Stomach (tissue), 9 donors: Measurements from ENCODE around the gene NBR1. TPM values are rescaled to one million over a fixed set of nuclear protein-coding genes. Genes with fewer than 3 reads are reported as not detected.
"Not testable (repeated sequence)": the region's sequence is repeated elsewhere in the genome, so short reads cannot be mapped to it uniquely, and the experiment has no call there.

Experiments
- DNase-seq, 2 donors: peaks; one replicate each; pipeline versions ENCODE4 v3.0.0 to v3.0.0-alpha.2; 2013 to 2019
- H3K27ac ChIP-seq, 5 donors: fragments of 200-600 bp in 4 of 5; sonication (generic) in 4 of 5; one replicate each; pipeline ENCODE4 v1.5.1; 2013 to 2019; ENCODE audit warnings: mild to moderate bottlenecking in 1 of 5, moderate library complexity in 1 of 5
- H3K27me3 ChIP-seq, 3 donors: fragments of 200-600 bp; sonication (generic); one replicate each; pipeline ENCODE4 v1.5.1; 2017 to 2019; ENCODE audit warnings: mixed run types in 1 of 3
- H3K36me3 ChIP-seq, 4 donors: fragments of 200-600 bp; sonication (generic); 1 replicate in 3 of 4; 2 replicates in 1 of 4; pipeline ENCODE4 v1.5.1; 2016 to 2019
- H3K4me1 ChIP-seq, 4 donors: fragments of 200-600 bp; sonication (generic); one replicate each; pipeline ENCODE4 v1.5.1; 2016 to 2019
- H3K4me3 ChIP-seq, 4 donors: fragments of 200-600 bp; sonication (generic) in 3 of 4; one replicate each; pipeline ENCODE4 v1.5.1; 2016 to 2019; ENCODE audit warnings: mild to moderate bottlenecking in 1 of 4
- H3K9me3 ChIP-seq, 4 donors: fragments of 200-600 bp; sonication (generic); one replicate each; pipeline ENCODE4 v1.5.1; 2016 to 2019
- EP300 ChIP-seq: sonication (generic); formaldehyde crosslinking; IDR thresholded peaks from one replicate; pipeline ENCODE4 v1.6.1; 2017; ENCODE audit warnings: antibody characterized with exemption
- POLR2A ChIP-seq, 4 donors: fragments of 450-650 bp; IDR thresholded peaks; one replicate each; pipeline ENCODE4 v1.6.1; 2016; ENCODE audit warnings: antibody characterized with exemption in 4 of 4, control low read depth in 2 of 4, mild to moderate bottlenecking in 1 of 4, moderate library complexity in 1 of 4
- POLR2AphosphoS5 ChIP-seq, 3 donors: sonication (generic); formaldehyde crosslinking; IDR thresholded peaks; one replicate each; pipeline ENCODE4 v1.6.1; 2016; ENCODE audit warnings: antibody characterized with exemption in 3 of 3
- WGBS, 5 donors: extraction: QIAGEN DNeasy Blood & Tissue Kit in 3 of 5; methylation state at CpG; one replicate each; pipeline versions ENCODE4 v1.1.5 to v1.1.7; 2013 to 2018; 5-methylcytosine and 5-hydroxymethylcytosine counted together
- intact Hi-C: fragments of 100-400 bp; cut with DNase I; formaldehyde crosslinking; loops from one replicate; pipeline ENCODE4 v1.15.1; 2023; ENCODE audit warnings: low total_unique reads
- polyA plus RNA-seq, 3 donors: library from polyadenylated mRNA; stranded (reverse); fragments of 200-250 nt; gene quantifications; one replicate each; pipeline ENCODE4 v1.2.3, GENCODE V29; 2013
- total RNA-seq, 5 donors: library from RNA; depleted of rRNA; stranded (reverse); fragments of >200 nt; gene quantifications; one replicate each; pipeline versions ENCODE4 v1.1.0 to v1.2.3, GENCODE V29; 2014 to 2016
- TF ChIP-seq, protein P1 (sequence below), 7 experiments: fragments of 450-650 bp in 4 of 7; fragments of 200-600 bp in 3 of 7; sonication (generic) in 3 of 7; IDR thresholded peaks; one replicate each; pipeline ENCODE4 v1.5.1; 2016 to 2019; ENCODE audit warnings: antibody characterized with exemption in 7 of 7, control low read depth in 2 of 7, mild to moderate bottlenecking in 1 of 7
- donor health status: healthy with polysubstance abuse.
- donor health status: Bipolar disorder and iron deficiency.
- donor health status: healthy.

The NBR1 gene
- total and polyA plus RNA-seq, 8 donors = 25.4 to 107 (median 43.8) TPM

DNA sequence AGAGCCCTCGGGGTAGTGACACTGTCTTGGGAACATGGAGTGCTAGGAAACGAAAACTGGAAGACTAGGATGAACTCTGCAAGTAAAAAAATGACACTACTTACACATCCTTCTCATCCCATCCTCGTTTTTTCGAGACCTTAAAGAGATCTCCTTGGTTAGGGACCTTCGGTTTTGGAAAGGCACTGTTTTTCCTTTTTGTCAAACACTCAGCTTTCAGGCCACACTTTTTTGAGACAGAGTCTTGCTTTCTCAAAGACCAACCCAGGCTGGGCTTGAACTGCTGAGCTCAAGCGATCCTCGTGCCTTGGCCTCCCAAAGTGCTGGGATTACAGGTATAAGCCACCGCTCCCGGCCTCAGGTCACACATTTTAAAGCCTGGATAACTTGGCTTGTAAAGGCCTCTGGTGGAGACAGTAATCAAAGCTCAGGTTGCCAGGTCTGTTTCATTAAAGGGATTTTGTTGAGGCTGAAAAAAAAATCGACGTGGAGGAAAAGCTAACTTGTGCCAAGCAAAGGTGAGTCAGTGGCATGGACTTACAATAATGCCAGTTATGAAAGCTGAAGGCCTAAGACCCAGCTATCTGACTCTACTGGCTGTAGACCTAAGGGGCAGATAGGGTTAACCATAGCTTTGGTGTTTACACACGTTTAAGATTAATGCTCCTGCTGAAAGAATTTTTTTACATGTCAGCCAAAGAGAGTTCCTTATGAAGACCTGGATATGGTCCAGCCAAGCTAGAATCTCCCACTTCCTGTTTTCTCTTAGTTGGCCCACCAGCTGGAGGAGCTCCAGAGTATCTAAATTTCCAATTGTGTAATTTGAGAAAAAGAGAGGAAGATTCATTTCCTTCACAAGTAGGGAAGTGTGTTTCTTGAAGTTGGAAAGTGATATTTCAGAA is 823 bp downstream of the NBR1 start:
- intact Hi-C loops = loop anchor here (5.0 kb wide), 1 partner anchor 45 kb away; the partner anchor contains the start of gene BRCA1
- no peaks in the 10 kb centered on the region for H3K27me3 ChIP-seq
- DNase-seq = peak in 1 of 2 donors; percentile 91
- H3K27ac ChIP-seq = peak overlapping the region; percentile 89 to 99 (median 95)
- peak overlapping the region; percentile 65 to 81 (median 72) for H3K4me3 ChIP-seq
- H3K4me1 ChIP-seq = peaks cover 46 to 82% (median 69%) of the 10 kb centered on the region in 4 donors
- WGBS, 5 donors = 4 to 6% (median 4%) methylated on average over 12 of the region's 12 CpGs
- H3K9me3 ChIP-seq = no peaks in the 10 kb centered on the region
- TF ChIP-seq POLR2AphosphoS5 (IDR thresholded peaks at IDR 0.05) = peak in 1 of 3 donors; percentile 49
- TF ChIP-seq, protein P1, sequence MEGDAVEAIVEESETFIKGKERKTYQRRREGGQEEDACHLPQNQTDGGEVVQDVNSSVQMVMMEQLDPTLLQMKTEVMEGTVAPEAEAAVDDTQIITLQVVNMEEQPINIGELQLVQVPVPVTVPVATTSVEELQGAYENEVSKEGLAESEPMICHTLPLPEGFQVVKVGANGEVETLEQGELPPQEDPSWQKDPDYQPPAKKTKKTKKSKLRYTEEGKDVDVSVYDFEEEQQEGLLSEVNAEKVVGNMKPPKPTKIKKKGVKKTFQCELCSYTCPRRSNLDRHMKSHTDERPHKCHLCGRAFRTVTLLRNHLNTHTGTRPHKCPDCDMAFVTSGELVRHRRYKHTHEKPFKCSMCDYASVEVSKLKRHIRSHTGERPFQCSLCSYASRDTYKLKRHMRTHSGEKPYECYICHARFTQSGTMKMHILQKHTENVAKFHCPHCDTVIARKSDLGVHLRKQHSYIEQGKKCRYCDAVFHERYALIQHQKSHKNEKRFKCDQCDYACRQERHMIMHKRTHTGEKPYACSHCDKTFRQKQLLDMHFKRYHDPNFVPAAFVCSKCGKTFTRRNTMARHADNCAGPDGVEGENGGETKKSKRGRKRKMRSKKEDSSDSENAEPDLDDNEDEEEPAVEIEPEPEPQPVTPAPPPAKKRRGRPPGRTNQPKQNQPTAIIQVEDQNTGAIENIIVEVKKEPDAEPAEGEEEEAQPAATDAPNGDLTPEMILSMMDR (IDR thresholded peaks at IDR 0.05) = no peak
- H3K36me3 ChIP-seq = peaks cover 0 to 14% (median 9%) of the 10 kb centered on the region in 4 donors

DNA sequence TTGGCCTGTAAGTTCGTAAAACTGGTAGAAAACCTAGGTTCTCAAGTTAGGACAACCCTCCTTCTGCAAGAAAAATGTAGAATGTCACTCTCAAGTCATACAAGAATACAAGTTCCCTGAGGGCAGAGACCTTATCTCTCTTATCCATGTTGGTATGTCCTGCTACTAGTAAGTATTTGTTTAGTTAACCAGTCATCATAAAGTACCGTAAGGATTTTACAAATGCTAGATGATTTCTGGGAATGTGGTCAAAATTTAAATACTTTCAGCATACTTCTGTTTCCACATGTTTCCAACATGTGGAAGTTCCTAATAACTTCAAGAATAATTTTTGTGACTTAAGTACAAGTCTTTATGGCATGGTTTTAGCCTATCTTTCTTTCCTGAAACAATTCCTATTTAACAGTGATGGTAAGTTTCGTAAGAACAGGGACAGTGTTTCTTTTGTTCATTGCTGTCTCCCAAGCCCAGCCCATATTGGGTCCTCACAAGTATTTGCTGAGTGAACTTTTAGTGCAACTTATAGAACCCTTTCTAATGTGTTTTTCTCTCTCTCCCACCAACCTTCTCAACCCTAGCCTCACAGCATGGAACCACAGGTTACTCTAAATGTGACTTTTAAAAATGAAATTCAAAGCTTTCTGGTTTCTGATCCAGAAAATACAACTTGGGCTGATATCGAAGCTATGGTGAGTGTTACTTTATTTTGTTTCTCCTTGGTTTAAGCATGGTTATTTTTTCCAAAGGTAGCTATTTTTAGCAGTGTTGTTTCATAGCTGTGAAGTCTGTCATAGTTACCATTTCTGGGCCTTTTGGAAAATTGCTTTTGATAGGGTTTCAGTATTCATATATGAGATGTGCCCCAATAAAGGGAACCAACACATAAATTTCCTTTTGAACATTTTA is 4.5 kb downstream of the NBR1 start:
- DNase-seq = no peak
- TF ChIP-seq POLR2AphosphoS5 (IDR thresholded peaks at IDR 0.05) (no peak), POLR2A (IDR thresholded peaks at IDR 0.05) (no peak), EP300 (no peak)
- TF ChIP-seq, protein P1 (IDR thresholded peaks at IDR 0.05) = no peak
- peaks cover 38 to 77% (median 60%) of the 10 kb centered on the region in 4 donors for H3K4me1 ChIP-seq
- peak overlapping the region in 4 of 5 donors; percentile 30 to 99 (median 61) for H3K27ac ChIP-seq
- H3K27me3 ChIP-seq = no peaks in the 10 kb centered on the region
- 44 to 58% (median 57%) methylated on average over 4 of the region's 4 CpGs for WGBS, 5 donors
- peaks cover 23 to 47% (median 43%) of the 10 kb centered on the region in 4 donors for H3K36me3 ChIP-seq
- intact Hi-C loops = no loop called here
- peak overlapping the region in 1 of 4 donors; percentile 65 for H3K4me3 ChIP-seq
- no peaks in the 10 kb centered on the region for H3K9me3 ChIP-seq

DNA sequence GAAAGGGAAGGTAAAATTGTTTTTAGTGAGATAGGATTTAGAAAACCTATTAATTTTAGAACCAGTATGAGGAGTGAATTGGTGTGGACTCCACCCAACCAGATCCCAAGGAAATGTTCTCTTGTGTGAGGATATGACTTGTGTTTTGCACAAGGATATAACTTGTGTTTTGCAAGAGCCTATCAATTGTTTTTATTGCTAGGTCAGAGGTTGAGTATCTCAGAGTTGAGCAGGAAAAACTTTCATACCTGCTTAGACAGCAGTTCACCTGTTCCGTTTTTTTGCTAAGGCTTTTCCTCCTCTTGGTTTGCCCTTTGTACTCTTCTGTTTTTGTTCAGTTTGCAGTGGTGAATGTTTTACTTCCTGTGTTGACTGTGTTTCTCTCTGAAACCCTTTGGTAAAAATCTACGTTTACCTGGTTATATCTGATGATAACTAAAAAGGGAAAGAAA is 5.1 kb downstream of the NBR1 start:
- DNase-seq = peak in 1 of 2 donors; percentile 76
- intact Hi-C loops = no loop called here
- TF ChIP-seq EP300 = no peak
- TF ChIP-seq POLR2AphosphoS5 (IDR thresholded peaks at IDR 0.05) = peak in 1 of 3 donors; percentile 46
- no peak for TF ChIP-seq POLR2A (IDR thresholded peaks at IDR 0.05)
- TF ChIP-seq, protein P1 (IDR thresholded peaks at IDR 0.05) = no peak
- H3K9me3 ChIP-seq = no peaks in the 10 kb centered on the region
- H3K4me3 ChIP-seq = peak overlapping the region in 1 of 4 donors; percentile 7
- peak overlapping the region in 4 of 5 donors; percentile 30 to 99 (median 61) for H3K27ac ChIP-seq
- peaks cover 29 to 53% (median 50%) of the 10 kb centered on the region in 4 donors for H3K36me3 ChIP-seq
- peaks cover 38 to 77% (median 60%) of the 10 kb centered on the region in 4 donors for H3K4me1 ChIP-seq
- WGBS, 5 donors = 12 to 41% (median 27%) methylated on average over 2 of the region's 2 CpGs
- H3K27me3 ChIP-seq = no peaks in the 10 kb centered on the region

DNA sequence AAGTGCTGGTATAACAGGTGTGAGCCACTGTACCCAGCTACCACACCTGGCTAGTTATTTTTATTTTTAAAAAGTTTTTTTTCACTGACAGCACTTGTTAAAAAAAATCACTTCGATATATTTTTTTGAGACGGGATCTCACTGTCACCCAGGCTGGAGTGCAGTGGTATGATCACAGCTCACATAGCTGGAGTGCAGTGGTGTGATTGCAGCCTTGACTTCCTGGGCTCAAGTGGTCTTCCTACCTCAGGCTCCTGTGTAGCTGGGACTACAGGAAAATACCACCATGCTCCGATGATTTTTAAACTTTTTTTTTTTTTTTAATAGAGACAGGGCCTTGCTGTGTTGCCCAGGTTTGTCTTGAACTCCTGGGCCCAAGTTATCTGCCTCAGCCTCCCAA is 12.9 kb downstream of the NBR1 start:
- WGBS, 5 donors = 90 to 95% (median 94%) methylated on average over 3 of the region's 3 CpGs
- Histone ChIP-seq H3K27me3 (no peaks in the 10 kb centered on the region), H3K36me3 (peaks cover 49 to 100% (median 99%) of the 10 kb centered on the region in 4 donors), H3K4me1 (peaks cover 0 to 9% (median 2%) of the 10 kb centered on the region in 4 donors), H3K9me3 (no peaks in the 10 kb centered on the region), H3K4me3 (no peak overlapping the region), H3K27ac (no peak overlapping the region)
- intact Hi-C loops = no loop called here
- DNase-seq = no peak
- TF ChIP-seq POLR2A (IDR thresholded peaks at IDR 0.05) = no peak
- no peak for TF ChIP-seq POLR2AphosphoS5 (IDR thresholded peaks at IDR 0.05)
- TF ChIP-seq EP300 = no peak
- TF ChIP-seq, protein P1 (IDR thresholded peaks at IDR 0.05) = no peak

DNA sequence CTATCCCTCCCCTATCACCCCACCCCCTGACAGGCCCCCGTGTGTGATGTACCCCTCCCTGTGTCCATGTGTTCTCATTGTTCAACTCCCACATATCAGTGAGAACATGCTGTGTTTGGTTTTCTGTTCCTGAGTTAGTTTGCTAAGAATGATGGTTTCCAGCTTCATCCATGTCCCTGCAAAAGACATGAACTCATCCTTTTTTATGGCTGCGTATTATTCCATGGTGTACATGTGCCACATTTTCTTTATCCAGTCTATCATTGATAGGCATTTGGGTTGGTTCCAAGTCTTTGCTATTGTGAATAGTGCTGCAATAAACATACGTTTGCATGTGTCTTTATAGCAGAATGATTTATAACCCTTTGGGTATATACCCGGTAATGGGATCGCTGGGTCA is 15.6 kb downstream of the NBR1 start:
- WGBS, 5 donors = 89 to 95% (median 92%) methylated on average over 5 of the region's 5 CpGs
- H3K9me3 ChIP-seq, H3K27ac ChIP-seq, H3K4me1 ChIP-seq, DNase-seq, intact Hi-C loops, H3K4me3 ChIP-seq, H3K27me3 ChIP-seq: not testable (repeated sequence)
- peaks cover 55 to 100% (median 99%) of the 10 kb centered on the region in 4 donors for H3K36me3 ChIP-seq
